Amniotic epithelial cell (primary cell): ENCODE results near the gene GALR1.

Source experiments
- DNase-seq: peaks from one replicate; pipeline ENCODE4 v3.0.0-alpha.2; 2010; ENCODE audit warnings: low read depth

Gene GALR1, protein sequence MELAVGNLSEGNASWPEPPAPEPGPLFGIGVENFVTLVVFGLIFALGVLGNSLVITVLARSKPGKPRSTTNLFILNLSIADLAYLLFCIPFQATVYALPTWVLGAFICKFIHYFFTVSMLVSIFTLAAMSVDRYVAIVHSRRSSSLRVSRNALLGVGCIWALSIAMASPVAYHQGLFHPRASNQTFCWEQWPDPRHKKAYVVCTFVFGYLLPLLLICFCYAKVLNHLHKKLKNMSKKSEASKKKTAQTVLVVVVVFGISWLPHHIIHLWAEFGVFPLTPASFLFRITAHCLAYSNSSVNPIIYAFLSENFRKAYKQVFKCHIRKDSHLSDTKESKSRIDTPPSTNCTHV

DNA sequence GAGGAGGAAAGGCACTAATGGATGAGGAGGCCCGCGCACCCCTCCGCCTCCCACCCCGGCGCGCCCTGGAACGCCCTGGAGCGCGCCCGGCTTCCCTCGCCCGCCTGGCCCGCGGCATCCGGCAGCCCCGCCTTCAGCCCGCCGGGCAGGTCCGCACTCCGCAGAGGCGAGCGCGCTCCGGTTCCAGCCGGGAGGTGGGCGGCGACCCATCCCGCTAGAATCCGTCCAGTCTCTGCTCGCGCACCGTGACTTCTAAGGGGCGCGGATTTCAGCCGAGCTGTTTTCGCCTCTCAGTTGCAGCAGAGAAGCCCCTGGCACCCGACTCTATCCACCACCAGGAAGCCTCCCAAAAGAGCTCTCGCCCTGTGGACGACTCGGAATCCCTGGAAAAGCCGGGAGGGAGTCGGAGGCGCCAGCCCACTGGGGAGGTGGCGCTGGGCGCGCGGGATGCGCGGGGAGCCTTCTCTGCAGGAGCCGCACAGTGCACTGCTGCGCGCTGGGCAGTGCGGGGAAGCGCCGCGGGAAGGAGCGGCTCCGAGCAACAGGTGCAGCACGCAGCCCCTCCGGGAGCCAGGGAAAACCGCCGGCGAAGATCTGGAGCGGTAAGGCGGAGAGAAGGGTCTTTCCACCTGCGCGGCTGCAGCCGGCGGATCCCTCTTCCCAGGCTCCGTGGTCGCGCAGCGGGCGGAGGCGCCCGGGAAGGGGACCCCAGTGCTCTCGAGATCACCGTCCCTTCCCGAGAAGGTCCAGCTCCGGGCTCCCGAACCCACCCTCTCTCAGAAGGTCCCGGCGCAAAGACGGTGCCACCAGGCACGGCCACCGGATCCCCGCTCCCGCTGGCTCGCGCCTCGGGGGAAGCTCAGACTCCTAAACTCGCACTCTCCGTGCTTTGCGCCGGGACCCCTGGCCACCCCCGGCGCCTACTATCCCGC lies at the start of gene GALR1:
Gene GALR1 (plus strand): TSS at position 280 of the 932 bp plus-strand sequence. CDS start 701 bp downstream, outside the sequence.
- no peak for DNase-seq

DNA sequence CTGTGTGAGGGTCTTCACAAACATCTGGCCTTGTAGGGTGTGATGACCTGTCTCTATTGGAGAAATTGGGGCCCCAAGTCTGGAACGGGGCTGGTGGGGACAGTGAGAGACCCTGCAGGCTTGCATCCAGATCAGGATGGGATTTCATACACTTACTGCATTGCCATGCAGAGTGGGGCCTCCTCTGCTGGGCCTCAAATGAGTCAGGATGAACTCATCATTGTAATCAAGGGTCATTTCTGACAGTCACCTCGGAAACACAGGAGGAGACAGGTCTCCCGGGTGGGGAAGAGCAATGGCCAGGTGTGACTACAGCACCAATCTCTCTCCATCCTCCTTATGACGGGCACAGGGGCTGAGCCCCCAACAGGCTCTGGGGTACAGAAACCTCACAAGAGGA lies 48.1 kb upstream of the GALR1 start:
- peak; percentile 36 for DNase-seq

DNA sequence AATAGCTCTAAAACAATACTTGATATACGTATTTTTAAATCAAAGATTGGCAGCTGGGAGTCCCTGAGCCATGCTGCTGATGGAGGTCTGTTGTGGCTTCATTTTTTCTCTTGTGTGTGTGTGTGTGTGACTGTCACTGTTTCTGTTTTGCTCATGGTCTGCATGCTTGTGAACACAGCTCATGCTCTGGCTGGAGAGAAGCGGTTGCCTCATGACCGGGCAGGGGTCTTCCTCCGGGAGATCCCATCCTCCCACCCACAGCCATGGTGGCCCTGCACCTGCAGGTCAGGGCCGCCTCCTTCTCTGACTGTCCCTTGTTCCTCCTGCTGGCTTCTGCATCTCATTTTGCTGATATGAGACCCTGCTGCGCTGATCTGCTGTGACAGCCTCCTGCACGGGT lies 47.3 kb upstream of the GALR1 start:
- DNase-seq = no peak

DNA sequence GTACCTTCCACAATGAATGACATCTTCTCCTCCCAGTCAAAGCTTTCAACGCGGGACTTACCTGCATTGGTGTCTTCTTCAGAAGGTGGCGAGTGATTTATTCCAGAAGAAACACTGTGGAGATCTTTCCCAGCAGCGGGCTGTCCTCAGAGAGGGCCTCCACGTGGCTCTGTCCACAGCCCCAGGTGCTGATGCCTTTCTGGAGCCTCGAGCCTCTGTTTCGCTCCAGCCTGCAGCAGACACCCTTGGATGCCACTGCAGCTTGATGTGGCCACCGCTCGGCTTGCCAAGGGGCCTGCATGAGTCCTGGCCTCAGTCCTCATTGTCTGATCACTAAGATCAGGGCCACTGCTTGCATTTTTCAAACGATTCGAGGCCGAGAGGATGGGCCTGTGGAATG lies 46.6 kb upstream of the GALR1 start:
- peak; percentile 37 for DNase-seq

DNA sequence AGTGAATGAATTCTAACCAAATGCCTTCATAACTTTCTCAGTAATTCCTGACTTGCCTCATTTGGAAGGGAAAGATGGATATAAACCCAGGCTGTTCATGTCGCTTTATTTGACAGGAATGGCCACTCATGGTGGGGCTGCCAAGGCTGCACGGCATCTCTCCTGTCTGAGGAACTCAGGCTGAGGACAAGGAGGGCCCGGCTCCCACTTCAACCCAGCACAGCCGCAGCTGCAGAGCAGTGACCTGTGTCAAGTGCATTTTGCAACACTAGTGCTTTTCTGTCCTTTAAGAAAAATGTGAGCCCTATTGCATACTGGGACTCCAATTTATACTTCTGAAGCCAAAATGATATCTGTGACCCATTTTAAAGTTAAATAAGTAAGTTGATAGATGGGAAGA lies 45.8 kb upstream of the GALR1 start:
- no peak for DNase-seq

DNA sequence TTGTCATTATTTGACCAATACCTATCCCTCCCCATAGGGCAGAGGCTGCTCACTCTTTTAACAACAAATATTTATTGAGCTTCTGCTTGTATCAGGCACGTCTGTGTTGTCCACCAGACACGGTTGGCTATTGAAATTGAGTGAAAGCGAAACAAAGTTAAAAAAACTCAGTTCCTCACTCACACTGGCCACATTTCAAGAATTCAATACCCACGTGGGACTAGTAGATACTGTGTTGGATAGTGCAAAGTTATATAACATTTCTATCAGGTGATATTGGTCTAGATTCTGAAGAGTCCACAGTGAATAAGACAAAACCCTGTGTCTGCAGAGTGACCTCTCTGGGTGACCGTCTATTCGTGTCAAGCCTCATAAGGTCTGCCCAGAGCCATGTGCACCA lies 43.9 kb upstream of the GALR1 start:
- DNase-seq = no peak

DNA sequence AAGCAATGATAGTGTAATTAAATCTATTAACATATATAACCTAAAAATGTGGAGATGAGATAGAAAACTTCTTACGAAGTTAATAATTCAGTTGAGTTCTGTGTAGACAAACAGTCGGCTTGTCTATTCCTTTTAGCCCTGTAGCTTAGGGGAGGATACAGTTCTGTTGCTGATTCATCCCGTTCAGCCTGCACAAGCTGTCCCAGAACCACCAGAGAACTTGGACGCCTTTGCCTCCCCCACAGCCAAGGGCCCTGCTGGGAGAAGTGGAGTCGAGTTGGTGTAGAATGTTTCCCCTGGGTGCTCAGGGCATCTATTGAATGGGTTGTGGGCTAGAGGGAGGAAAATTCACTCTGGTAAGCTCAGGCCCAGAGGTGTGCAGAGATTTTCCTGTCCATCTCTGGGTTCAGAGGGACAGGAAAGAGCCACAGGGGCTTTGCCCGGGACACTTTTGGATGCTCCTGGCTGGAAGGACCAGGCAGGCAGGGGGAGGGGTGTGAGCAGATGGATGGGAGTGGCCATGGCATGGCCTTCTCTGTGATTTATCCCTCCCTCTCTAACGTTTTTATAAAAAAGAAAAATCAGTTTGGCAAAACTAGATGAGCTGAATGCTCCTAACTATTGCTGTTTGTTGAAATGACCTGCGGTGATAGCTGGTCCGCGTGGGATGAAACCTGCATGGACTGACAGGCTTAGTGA lies 42.8 kb upstream of the GALR1 start:
- peak; percentile 95 for DNase-seq

DNA sequence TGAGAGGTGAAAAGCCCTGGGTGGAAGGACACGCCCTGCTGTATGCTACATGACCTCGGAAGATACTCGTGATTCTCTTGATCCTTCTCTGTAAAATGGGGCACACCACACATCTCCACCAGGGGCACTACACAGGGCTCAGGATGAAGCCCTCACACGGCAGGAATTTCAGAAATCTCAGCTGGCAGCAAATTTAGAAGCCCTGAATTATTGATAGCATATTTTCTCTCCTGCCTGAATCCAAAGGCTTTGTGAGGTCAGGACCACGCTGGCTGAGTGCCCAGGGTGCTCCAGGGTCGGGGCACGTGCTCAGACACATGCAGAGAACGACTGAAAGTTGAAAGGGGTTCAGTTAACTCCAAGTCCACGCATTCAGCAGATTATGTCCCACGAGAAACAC lies 42.1 kb upstream of the GALR1 start:
- peak; percentile 90 for DNase-seq

DNA sequence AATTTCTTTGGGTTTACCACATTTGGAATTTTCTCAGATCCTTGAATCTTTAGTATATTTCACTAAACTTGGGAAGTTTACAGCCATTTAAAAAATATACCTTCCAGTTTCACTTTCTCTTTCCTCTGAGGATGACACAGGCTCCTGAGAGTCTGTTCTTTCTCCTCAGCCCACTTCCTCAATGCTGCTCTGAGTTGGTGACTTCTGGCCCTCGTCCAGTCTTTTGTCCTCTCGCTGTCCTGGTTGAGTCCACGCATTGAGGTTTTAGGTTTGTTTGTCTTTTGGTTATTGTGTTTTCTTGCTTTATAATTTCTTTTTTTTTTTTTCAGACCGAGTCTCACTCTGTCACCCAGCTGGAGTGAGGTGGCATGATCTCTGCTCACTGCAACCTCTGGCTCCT lies 40.7 kb upstream of the GALR1 start:
- DNase-seq = peak; percentile 59

DNA sequence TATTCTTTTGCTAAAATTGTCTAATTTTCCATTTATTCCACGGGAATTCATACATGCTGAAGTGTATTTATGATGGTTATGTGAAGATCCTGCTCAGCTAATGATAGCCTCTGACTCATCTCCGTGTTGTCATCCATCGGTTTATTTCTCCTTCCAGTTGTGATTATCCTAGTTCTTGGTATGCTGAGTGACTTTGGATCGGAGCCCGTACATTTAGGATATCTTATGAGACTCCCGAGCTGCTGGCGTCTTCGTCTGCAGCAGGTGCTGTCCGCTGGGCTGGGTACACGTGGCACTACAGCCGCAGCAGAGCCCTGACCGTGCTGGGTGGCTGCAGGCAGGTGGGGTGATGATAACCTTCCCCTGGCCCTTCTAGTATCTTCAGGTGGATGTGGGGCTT lies 40.1 kb upstream of the GALR1 start:
- DNase-seq = peak; percentile 72

DNA sequence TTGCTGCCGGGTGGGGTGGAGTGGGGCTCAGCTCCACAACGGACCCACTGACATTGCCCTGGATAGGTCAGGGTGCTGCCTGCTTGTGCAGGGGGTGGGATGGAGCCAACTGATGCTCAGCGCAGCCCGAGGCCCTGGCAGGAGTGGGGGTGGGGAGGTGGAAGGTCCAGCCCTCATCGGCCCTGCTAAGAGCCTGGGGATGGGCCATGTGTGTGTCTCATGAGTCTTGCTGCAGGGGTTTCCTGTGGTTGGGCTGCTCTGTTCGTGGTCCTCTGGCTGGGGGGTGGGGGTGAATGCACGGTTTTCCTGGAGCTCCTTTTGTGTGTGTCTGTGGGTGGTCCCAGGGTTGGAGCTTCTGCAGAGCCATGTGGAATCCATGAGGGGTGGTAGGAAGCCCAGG lies 39.4 kb upstream of the GALR1 start:
- DNase-seq = no peak

DNA sequence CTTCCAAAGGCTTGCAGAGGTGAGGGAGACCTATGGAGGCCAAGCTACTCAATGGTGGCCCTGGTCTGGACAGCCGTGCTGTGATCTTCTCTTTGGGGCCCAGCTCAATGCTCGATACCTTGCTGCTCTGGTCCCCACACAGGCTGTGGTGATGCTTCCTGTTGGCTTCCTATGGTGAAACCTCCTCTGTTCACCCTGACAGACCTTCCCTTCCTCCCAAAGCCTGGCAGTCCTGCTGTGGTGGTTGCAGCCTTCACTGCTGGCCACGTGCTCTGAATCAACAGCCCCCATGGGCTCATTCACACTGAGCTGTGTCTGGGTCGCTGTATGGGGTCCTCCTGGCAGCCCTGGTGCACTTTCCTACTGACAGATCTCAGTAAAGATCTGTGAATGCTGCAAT lies 31.0 kb upstream of the GALR1 start:
- no peak for DNase-seq

DNA sequence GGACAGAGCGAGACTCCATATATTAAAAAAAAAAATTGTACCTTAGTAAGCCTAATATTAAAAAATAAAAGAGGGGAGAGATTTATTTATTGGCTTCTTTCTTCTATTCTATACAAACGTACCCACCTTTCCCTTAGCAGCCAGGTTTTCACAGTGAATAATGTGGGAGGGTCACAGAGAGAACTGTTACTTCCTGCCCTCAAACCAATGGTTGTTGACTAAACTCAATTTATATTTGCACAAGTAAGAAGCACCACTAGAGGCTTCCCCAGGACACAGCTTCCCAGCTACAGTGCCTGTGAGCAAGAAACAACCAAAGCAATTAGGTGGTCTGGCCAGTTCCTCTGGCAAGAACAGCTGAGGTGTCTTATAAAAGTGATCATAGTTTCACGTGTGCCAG lies 28.9 kb upstream of the GALR1 start:
- DNase-seq = no peak

DNA sequence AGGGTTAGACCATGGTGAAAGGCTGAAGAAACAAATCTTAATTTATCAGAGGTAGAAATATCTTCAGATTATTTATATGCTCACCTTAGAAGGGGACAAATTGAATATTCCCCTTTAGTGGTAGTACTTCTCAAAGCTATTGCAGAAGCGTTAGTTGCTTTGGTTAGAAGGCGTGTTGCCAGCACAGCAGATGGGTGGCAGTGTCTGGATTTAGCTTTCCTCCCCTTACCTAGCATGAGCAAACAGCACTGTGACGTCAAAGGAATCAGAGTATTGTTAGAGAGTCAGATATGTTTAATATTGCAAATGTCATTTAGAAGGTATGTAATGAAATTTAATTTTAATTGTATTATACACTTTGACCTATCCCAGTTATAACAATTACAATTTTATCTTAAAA lies 27.2 kb upstream of the GALR1 start:
- no peak for DNase-seq

DNA sequence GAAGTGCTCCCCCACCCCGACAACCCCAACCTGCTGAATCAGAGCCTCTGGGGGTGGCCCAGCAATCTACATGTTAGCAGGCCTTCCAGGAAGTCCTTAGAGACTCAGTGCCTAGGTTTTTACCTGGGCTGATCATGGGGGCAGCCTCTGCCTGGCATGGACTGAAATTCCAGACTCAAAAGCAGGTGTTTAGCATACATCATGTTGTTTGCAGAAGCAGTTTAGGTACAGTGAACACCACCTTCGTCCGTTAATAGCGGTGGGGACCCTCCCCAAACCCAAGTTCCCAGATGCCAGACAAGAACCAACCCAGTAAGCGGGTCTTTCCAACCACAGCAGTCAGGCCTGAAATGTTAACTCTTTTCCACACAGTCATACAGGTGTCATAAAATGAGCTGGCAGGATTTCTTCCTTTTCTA lies 26.4 kb upstream of the GALR1 start:
- no peak for DNase-seq

DNA sequence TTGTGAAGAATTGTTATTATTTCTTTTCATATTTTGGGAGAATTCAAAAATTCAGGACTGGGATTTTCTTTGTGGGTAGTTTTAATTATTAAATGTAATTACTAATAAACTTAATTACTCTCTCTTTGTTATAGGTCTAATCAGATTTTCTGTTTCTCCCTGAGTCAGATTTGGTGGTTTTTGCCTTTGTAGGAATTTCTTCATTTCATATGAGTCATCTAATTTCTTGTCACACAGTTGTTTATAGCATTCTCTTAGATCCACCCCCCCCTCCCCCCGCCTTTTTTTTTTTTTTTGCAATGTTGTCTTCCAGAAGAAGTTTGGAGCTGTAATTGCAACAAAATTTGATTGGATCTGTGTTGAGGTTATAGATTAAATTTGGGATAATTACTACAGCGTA lies 26.0 kb upstream of the GALR1 start:
- peak; percentile 84 for DNase-seq

DNA sequence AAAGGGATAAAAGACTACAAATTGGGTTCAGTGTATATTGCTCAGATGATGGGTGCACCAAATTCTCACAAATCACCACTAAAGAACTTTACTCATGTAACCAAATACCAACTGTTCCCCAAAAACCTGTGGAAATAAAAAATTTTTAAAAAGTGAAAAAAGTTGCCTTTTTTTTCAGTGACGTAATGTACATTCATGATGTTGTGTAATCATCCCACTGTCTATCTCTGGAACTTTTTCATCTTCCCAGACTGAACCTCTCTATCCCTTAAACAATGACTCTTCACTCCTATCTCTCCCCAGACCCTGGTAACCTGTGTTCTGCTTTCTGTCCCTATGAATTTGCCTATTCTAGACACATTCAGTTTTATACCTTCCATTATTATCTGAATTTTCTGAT lies 19.0 kb upstream of the GALR1 start:
- DNase-seq = peak; percentile 26

DNA sequence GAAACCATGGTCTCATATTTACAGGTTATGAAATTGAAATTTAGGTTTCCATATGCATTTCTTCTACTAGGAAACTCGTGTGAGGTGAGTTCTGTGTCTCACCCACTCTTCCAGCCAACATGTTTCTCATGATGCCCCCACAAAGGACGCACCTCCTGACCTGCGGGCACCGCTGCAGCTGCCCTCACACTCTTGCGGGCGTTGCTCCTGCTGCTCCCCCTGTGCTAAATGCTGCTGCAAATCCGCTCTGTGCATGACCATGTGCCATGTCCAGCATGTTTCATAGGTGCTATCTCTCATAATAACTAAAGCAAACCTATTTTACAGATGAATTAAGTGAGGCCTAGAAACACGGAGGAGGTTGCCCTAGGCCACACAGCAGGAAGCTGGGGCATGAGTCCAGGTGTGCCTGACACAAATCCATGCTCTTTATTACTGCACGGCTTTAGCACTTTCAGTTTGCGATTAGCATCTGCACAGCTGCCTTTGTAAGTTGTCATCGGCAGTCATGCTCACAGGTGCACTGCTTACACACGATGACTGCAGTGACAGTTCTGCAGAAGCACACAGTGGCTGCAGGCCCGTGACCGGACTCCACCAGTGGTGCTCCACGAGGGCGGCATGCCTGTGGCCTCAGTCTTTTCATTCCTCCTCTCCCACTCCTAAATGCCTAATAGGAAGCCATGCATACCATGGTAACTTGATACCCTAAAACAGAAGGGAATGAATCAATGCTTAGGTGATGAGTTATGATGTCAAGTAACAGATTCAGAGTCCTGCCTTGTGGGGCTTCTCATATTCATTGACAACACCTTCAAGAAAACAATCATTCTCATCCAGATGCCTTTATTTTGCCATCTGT lies 14.9 kb upstream of the GALR1 start:
- DNase-seq = no peak

DNA sequence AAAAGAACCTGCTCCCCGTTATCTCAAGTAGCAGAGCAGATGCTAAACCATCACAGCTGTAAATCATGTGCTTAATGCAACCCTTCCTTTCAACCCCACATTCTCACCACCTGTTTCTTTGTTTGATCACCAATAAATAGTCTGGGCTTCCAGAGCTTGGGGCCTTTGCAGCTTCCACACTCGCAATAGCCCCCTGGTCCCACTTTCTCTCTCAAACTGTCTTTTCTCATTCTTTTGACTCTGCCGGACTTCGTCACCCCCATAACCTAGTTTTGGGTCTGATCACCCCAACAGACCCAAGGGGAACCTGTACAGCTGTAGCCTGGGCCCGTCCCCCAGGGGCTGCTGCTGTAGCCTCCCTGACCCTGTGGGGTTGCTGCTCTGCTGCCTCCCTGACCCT lies 10.4 kb upstream of the GALR1 start:
- DNase-seq = peak; percentile 14

DNA sequence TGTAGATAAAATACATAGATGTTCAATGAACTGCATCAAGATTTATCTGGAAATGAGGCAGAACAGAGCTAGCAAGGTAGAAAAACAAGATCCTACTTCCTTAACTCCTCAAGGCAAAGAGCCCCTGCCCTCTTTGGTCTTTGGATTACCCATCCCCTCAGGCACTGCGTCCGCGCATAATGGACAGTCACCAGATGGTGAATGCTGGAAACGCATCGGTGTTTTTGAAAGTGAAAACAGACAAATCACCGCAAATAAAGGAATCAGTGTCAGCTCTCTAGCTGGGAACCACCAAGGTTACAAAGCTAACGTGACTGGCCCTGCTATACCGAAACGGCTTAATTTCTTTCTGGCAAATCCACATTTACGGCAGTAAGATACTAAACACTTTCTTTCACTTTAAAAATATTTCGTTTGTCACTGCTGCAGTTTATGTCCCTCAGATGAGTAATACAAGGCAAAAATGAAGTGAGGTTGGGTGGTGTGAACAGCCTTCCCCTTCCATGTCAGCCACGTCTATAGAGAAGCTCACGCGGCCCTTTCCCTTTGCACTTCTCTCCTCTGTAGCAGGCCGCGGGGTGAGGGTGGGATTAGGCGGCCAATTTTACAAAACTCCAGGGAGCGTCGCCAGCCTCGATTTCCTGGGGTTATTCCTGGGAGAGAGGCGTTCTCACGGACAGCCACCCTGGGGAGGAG lies 627 bp upstream of the GALR1 start:
- no peak for DNase-seq

DNA sequence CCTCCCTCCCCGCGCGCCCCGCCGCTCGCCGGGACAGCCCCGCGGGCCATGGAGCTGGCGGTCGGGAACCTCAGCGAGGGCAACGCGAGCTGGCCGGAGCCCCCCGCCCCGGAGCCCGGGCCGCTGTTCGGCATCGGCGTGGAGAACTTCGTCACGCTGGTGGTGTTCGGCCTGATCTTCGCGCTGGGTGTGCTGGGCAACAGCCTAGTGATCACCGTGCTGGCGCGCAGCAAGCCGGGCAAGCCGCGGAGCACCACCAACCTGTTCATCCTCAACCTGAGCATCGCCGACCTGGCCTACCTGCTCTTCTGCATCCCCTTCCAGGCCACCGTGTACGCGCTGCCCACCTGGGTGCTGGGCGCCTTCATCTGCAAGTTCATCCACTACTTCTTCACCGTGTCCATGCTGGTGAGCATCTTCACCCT lies 865 bp downstream of the GALR1 start:
- no peak for DNase-seq
